Neural progenitor cell (in vitro differentiated cells): ENCODE results near the gene ZNF500. TPM values are rescaled to one million over a fixed set of nuclear protein-coding genes. Genes with fewer than 3 reads are reported as not detected.

Source experiments
- DNase-seq: peaks from one replicate; pipeline ENCODE4 v3.0.0-alpha.2; 2016; ENCODE audit warnings: low spot score
- H2AFZ ChIP-seq: fragments of 200-600 bp; sonication (generic); replicated peaks from 2 replicates; pipeline ENCODE4 v1.6.1; 2016; ENCODE audit warnings: antibody characterized with exemption
- H3F3A ChIP-seq: fragments of 200-600 bp; sonication (generic); 2 replicates; pipeline ENCODE4 v1.6.1; 2016; ENCODE audit warnings: antibody characterized with exemption, low read depth
- H3K27ac ChIP-seq: fragments of 200-600 bp; sonication (generic); 2 replicates; pipeline ENCODE4 v1.5.1; 2016; ENCODE audit warnings: mild to moderate bottlenecking
- H3K27me3 ChIP-seq: fragments of 200-600 bp; sonication (generic); 2 replicates; pipeline ENCODE4 v1.6.1; 2016; ENCODE audit warnings: mild to moderate bottlenecking, moderate library complexity
- H3K36me3 ChIP-seq: fragments of 200-600 bp; sonication (generic); 2 replicates; pipeline ENCODE4 v1.5.1; 2016
- H3K4me1 ChIP-seq: fragments of 200-600 bp; sonication (generic); 2 replicates; pipeline ENCODE4 v1.6.1; 2016; ENCODE audit warnings: mixed run types
- H3K4me2 ChIP-seq: fragments of 200-600 bp; sonication (generic); 2 replicates; pipeline ENCODE4 v1.6.1; 2016
- H3K4me3 ChIP-seq: fragments of 200-600 bp; sonication (generic); 2 replicates; pipeline ENCODE4 v1.5.1; 2016
- H3K79me2 ChIP-seq: fragments of 200-600 bp; sonication (generic); 2 replicates; pipeline ENCODE4 v1.6.1; 2016; ENCODE audit warnings: low read depth
- H3K9ac ChIP-seq: fragments of 200-600 bp; sonication (generic); 2 replicates; pipeline ENCODE4 v1.6.1; 2016
- H3K9me3 ChIP-seq: fragments of 200-600 bp; sonication (generic); 2 replicates; pipeline ENCODE4 v1.5.1; 2016; ENCODE audit warnings: low read depth
- H4K20me1 ChIP-seq: fragments of 200-600 bp; sonication (generic); 2 replicates; pipeline ENCODE4 v1.6.1; 2016; ENCODE audit warnings: low read depth
- H3K27ac Mint-ChIP-seq: 3 replicates; pipeline ENCODE4 v1.8.0; 2021; ENCODE audit warnings: mixed read lengths
- H3K27me3 Mint-ChIP-seq: 2 replicates; pipeline ENCODE4 v1.8.0; 2022; ENCODE audit warnings: low read depth, mild to moderate bottlenecking, inconsistent platforms, moderate library complexity, mixed read lengths; ENCODE audit not compliant: insufficient read depth
- H3K36me3 Mint-ChIP-seq: 3 replicates; pipeline ENCODE4 v1.8.0; 2021; ENCODE audit warnings: mixed read lengths
- H3K4me1 Mint-ChIP-seq: 3 replicates; pipeline ENCODE4 v1.8.0; 2021; ENCODE audit warnings: mixed read lengths
- H3K4me3 Mint-ChIP-seq: 3 replicates; pipeline ENCODE4 v1.8.0; 2021; ENCODE audit warnings: mild to moderate bottlenecking, moderate library complexity, mixed read lengths
- H3K9me3 Mint-ChIP-seq: 3 replicates; pipeline ENCODE4 v1.8.0; 2020; ENCODE audit warnings: mixed read lengths
- EZH2 ChIP-seq: fragments of 200-600 bp; sonication (generic); IDR thresholded peaks from 2 replicates; pipeline ENCODE4 v1.6.1; 2017; ENCODE audit warnings: antibody characterized with exemption, mild to moderate bottlenecking, moderate library complexity
- EZH2phosphoT487 ChIP-seq: fragments of 200-600 bp; sonication (generic); IDR thresholded peaks from 2 replicates; pipeline ENCODE4 v1.6.1; 2017; ENCODE audit warnings: antibody characterized with exemption
- total RNA-seq: library from RNA; depleted of rRNA; stranded (reverse); fragments of >200 nt; gene quantifications from 2 replicates; pipeline ENCODE4 v1.2.3, GENCODE V29; 2015; ENCODE audit warnings: low replicate concordance
- TF ChIP-seq, protein P1 (sequence below): fragments of 200-600 bp; sonication (generic); IDR thresholded peaks from 2 replicates; pipeline ENCODE4 v1.5.1; 2017; ENCODE audit warnings: antibody characterized with exemption, mild to moderate bottlenecking

Gene ZNF500
- total RNA-seq, 1 donor from 2014 or later = 4.2 TPM

DNA sequence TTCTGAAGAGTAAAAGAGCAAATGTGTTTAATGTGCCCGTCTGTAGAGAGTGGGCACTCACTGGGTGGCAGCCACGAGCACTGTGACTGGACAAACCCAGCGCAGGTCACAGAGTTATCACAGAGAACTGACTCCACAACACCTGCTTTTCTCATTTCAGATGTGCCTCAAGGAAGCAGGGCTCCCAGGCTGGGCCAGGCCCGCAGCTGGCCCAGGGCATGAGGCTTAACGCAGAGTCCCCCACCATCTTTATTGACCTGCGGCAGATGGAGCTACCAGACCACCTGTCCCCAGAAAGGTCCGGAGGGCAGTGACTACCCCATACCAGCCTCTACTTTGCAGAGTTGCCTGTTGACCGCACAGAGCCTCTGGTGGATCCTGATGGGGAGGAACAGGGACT is 20.7 kb downstream of the ZNF500 start:
- H3K27ac Mint-ChIP-seq = peak overlapping the region; percentile 46
- Histone ChIP-seq H4K20me1 (no peaks in the 10 kb centered on the region), H2AFZ (no peak overlapping the region), H3K4me2 (no peak overlapping the region), H3K79me2 (no peaks in the 10 kb centered on the region), H3K27me3 (no peaks in the 10 kb centered on the region), H3F3A (peaks cover 30% of the 10 kb centered on the region), H3K4me1 (peaks cover 20% of the 10 kb centered on the region), H3K36me3 (no peaks in the 10 kb centered on the region), H3K9me3 (no peaks in the 10 kb centered on the region), H3K9ac (no peak overlapping the region), H3K4me3 (no peak overlapping the region), H3K27ac (no peak overlapping the region)
- peaks cover 10% of the 10 kb centered on the region for H3K27me3 Mint-ChIP-seq
- no peak overlapping the region for H3K4me3 Mint-ChIP-seq
- peaks cover 5% of the 10 kb centered on the region for H3K4me1 Mint-ChIP-seq
- no peak for DNase-seq
- no peaks in the 10 kb centered on the region for H3K36me3 Mint-ChIP-seq
- no peaks in the 10 kb centered on the region for H3K9me3 Mint-ChIP-seq
- TF ChIP-seq, protein P1, sequence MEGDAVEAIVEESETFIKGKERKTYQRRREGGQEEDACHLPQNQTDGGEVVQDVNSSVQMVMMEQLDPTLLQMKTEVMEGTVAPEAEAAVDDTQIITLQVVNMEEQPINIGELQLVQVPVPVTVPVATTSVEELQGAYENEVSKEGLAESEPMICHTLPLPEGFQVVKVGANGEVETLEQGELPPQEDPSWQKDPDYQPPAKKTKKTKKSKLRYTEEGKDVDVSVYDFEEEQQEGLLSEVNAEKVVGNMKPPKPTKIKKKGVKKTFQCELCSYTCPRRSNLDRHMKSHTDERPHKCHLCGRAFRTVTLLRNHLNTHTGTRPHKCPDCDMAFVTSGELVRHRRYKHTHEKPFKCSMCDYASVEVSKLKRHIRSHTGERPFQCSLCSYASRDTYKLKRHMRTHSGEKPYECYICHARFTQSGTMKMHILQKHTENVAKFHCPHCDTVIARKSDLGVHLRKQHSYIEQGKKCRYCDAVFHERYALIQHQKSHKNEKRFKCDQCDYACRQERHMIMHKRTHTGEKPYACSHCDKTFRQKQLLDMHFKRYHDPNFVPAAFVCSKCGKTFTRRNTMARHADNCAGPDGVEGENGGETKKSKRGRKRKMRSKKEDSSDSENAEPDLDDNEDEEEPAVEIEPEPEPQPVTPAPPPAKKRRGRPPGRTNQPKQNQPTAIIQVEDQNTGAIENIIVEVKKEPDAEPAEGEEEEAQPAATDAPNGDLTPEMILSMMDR = no peak
- TF ChIP-seq EZH2 = no peak

DNA sequence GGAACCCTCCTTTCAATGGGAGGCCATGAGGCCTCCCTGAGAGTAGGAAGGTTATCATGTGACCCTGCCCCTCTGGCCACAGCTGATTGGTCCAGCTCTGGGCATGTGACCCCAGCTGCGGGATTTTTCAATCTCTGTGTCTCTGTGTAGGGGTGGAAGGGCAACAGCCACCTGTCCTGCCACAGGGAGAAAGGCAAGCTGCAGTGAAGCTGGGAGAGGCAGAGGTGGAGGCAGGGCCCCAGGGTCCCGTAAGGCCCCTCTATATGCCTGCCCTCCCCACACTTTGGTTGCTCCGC is 21.7 kb downstream of the ZNF500 start:
- H3K4me3 ChIP-seq = no peak overlapping the region
- peaks cover 30% of the 10 kb centered on the region for H3F3A ChIP-seq
- no peak overlapping the region for H3K27ac ChIP-seq
- no peaks in the 10 kb centered on the region for H3K27me3 ChIP-seq
- Mint-ChIP-seq H3K9me3 (no peaks in the 10 kb centered on the region), H3K27me3 (peaks cover 10% of the 10 kb centered on the region), H3K27ac (no peak overlapping the region), H3K4me3 (no peak overlapping the region), H3K4me1 (peaks cover 5% of the 10 kb centered on the region), H3K36me3 (no peaks in the 10 kb centered on the region)
- no peak overlapping the region for H2AFZ ChIP-seq
- TF ChIP-seq EZH2 = no peak
- TF ChIP-seq, protein P1 = no peak
- no peak for TF ChIP-seq EZH2phosphoT487
- no peaks in the 10 kb centered on the region for H3K36me3 ChIP-seq
- no peak overlapping the region for H3K4me2 ChIP-seq
- H3K4me1 ChIP-seq = peaks cover 20% of the 10 kb centered on the region
- no peak overlapping the region for H3K9ac ChIP-seq
- H4K20me1 ChIP-seq = no peaks in the 10 kb centered on the region
- H3K9me3 ChIP-seq = no peaks in the 10 kb centered on the region
- H3K79me2 ChIP-seq = no peaks in the 10 kb centered on the region
- no peak for DNase-seq

DNA sequence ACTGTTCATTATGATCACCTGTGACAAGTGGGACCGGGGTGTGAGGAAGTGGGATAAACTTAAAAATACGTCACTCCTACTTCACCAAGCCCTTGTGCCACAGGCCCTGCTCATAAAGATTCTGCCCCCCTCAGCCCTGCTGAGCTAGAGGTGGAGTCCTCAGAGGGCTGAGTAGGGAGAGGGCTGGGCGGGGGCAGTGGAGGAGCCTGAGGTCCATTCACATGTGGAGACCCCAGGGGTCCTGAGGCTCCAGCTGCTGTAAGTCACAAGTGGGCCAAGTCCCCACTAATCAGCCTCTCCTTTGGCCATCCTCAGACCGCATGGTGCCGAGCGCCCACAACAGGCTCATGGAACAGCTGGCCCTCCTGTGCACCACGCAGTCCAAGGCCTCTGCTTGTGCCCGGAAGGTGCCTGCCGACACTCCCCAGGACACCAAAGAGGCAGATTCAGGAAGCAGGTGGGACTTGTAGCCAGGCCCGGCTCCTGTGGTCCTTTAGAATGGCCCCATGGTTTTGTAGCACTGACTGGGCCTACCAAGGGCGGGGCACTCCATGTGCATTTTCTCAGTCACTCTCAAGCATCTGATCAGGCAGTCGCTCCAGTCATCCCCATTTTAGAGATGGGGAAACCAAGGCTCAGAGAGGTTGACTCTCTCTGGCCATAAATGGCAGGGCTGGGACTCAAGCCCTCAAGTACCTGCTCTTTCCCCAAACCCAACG is 22.2 kb downstream of the ZNF500 start:
- Mint-ChIP-seq H3K9me3 (no peaks in the 10 kb centered on the region), H3K27ac (no peak overlapping the region), H3K27me3 (peaks cover 11% of the 10 kb centered on the region), H3K36me3 (no peaks in the 10 kb centered on the region), H3K4me1 (peaks cover 5% of the 10 kb centered on the region), H3K4me3 (no peak overlapping the region)
- no peak overlapping the region for H3K4me3 ChIP-seq
- peaks cover 20% of the 10 kb centered on the region for H3K4me1 ChIP-seq
- H3K36me3 ChIP-seq = no peaks in the 10 kb centered on the region
- no peaks in the 10 kb centered on the region for H3K9me3 ChIP-seq
- H3K27ac ChIP-seq = no peak overlapping the region
- H4K20me1 ChIP-seq = no peaks in the 10 kb centered on the region
- H3K27me3 ChIP-seq = no peaks in the 10 kb centered on the region
- DNase-seq = no peak
- no peaks in the 10 kb centered on the region for H3K79me2 ChIP-seq
- no peak for TF ChIP-seq EZH2phosphoT487
- TF ChIP-seq EZH2 = no peak
- TF ChIP-seq, protein P1 = no peak
- H3K9ac ChIP-seq = no peak overlapping the region
- no peak overlapping the region for H3K4me2 ChIP-seq
- H3F3A ChIP-seq = peaks cover 30% of the 10 kb centered on the region
- H2AFZ ChIP-seq = no peak overlapping the region
